Endothelial cell of umbilical vein (primary cell): Measurements from ENCODE around the gene GABARAPL1. TPM values are rescaled to one million over a fixed set of nuclear protein-coding genes. Genes with fewer than 3 reads are reported as not detected.

ENCODE experiments used
- BruUV-seq: library from RNA; stranded (reverse); fragments of 400-500 nt; replicated peaks from 2 replicates; lab custom pipeline; 2021; lab: Mats Ljungman, UMichigan
- CTCF ChIA-PET: fragments of 300-600, 350-600 bp; sonication (Branson Sonifier 250); formaldehyde crosslinking; loops from one replicate; lab custom pipeline; 2021; ENCODE audit warnings: antibody characterized with exemption, inconsistent platforms; lab: Charles Lee
- POLR2A ChIA-PET: fragments of 300-600, 350-600 bp; sonication (Branson Sonifier 250); formaldehyde crosslinking; loops from one replicate; lab custom pipeline; 2021; ENCODE audit warnings: antibody characterized with exemption, inconsistent platforms; lab: Charles Lee
- DNase-seq: peaks from one replicate; pipeline ENCODE4 v3.0.0-alpha.2; 2011; ENCODE audit warnings: low read depth, low spot score
- FAIRE-seq: peaks from 2 replicates; lab custom pipeline; 2011; peaks lifted over from hg19 to GRCh38; lab: Jason Lieb, UNC
- H2AFZ ChIP-seq: 2 replicates; pipeline ENCODE4 v1.6.0; 2012; ENCODE audit warnings: low read depth, low read length, control low read depth, inconsistent platforms
- H3K27ac ChIP-seq: 2 replicates; pipeline ENCODE4 v1.5.1; 2011; ENCODE audit warnings: low read depth, mild to moderate bottlenecking, control low read depth, low read length, moderate library complexity; ENCODE audit not compliant: insufficient read depth
- H3K27me3 ChIP-seq, 2 experiments: 2 replicates each; pipeline versions ENCODE4 v1.6.0 to v1.6.1; 2011; ENCODE audit warnings: low read length in 2 of 2, mixed read lengths in 1 of 2; ENCODE audit not compliant: control insufficient read depth in 2 of 2, insufficient read depth in 2 of 2
- H3K36me3 ChIP-seq, 2 experiments: 2 replicates in 1 of 2; 3 replicates in 1 of 2; pipeline ENCODE4 v1.5.1; 2011; ENCODE audit warnings: low read length in 2 of 2, mild to moderate bottlenecking in 1 of 2, moderate library complexity in 1 of 2; ENCODE audit not compliant: control insufficient read depth in 2 of 2, insufficient read depth in 2 of 2; ENCODE audit errors: extremely low read depth in 1 of 2
- H3K4me1 ChIP-seq: 3 replicates; pipeline ENCODE4 v1.5.1; 2011; ENCODE audit warnings: mild to moderate bottlenecking, low read length; ENCODE audit not compliant: control insufficient read depth, insufficient read depth; ENCODE audit errors: extremely low read depth
- H3K4me2 ChIP-seq: 2 replicates; pipeline ENCODE4 v1.6.1; 2011; ENCODE audit warnings: low read length, control low read depth, mixed read lengths; ENCODE audit not compliant: insufficient read depth
- H3K4me3 ChIP-seq, 3 experiments: fragments of 200-600 bp in 1 of 3; sonication (generic), shearing (Covaris generic) in 1 of 3; replicated peaks in 1 of 3; 2 replicates each; pipeline ENCODE4 v1.5.1; 2011 to 2016; ENCODE audit warnings: control low read depth in 3 of 3, low read length in 3 of 3, mild to moderate bottlenecking in 2 of 3, inconsistent platforms in 1 of 3, low read depth in 1 of 3, moderate library complexity in 1 of 3; ENCODE audit not compliant: insufficient read depth in 1 of 3
- H3K79me2 ChIP-seq: 2 replicates; pipeline ENCODE4 v1.6.0; 2012; ENCODE audit warnings: low read length, inconsistent platforms; ENCODE audit not compliant: control insufficient read depth, insufficient read depth
- H3K9ac ChIP-seq: replicated peaks from 2 replicates; pipeline ENCODE3; 2011; ENCODE audit warnings: low read length, control low read depth; ENCODE audit not compliant: insufficient read depth; ENCODE audit errors: extremely low read depth
- H3K9me1 ChIP-seq: replicated peaks from 3 replicates; pipeline ENCODE4 v1.6.0; 2011; ENCODE audit warnings: mild to moderate bottlenecking, low read length; ENCODE audit not compliant: control insufficient read depth, insufficient read depth; ENCODE audit errors: extremely low read depth
- H3K9me3 ChIP-seq: replicated peaks from 2 replicates; pipeline ENCODE4 v1.5.1; 2012; ENCODE audit warnings: low read length, inconsistent platforms; ENCODE audit not compliant: control insufficient read depth, insufficient read depth
- H4K20me1 ChIP-seq: replicated peaks from 2 replicates; pipeline ENCODE3; 2011; ENCODE audit warnings: mild to moderate bottlenecking, low read length; ENCODE audit not compliant: control insufficient read depth, insufficient read depth; ENCODE audit errors: extremely low read depth
- EZH2 ChIP-seq: IDR thresholded peaks from 2 replicates; pipeline ENCODE4 v1.6.1; 2012; ENCODE audit warnings: borderline replicate concordance, low read depth, mild to moderate bottlenecking, moderate library complexity, low read length, inconsistent platforms; ENCODE audit not compliant: severe bottlenecking
- FOS ChIP-seq: IDR thresholded peaks from 2 replicates; pipeline ENCODE4 v1.6.1; 2011; ENCODE audit warnings: mild to moderate bottlenecking, low read length, moderate library complexity, borderline replicate concordance; ENCODE audit not compliant: insufficient read depth
- GATA2 ChIP-seq: IDR thresholded peaks from 2 replicates; pipeline ENCODE4 v1.7.0; 2011; ENCODE audit warnings: low read depth, mild to moderate bottlenecking, moderate library complexity, mixed read lengths, low read length; ENCODE audit not compliant: insufficient read length, insufficient read depth
- JUN ChIP-seq: IDR thresholded peaks from 2 replicates; pipeline ENCODE4 v1.6.1; 2011; ENCODE audit warnings: borderline replicate concordance, low read depth; ENCODE audit not compliant: insufficient read length, insufficient read depth
- MAX ChIP-seq: IDR thresholded peaks from 2 replicates; pipeline ENCODE4 v1.6.1; 2011; ENCODE audit not compliant: insufficient read depth, insufficient read length
- MYC ChIP-seq: IDR thresholded peaks from one replicate; pipeline ENCODE4 v1.6.1; 2011; ENCODE audit warnings: mild to moderate bottlenecking, low read depth, low read length
- POLR2A ChIP-seq: IDR thresholded peaks from 2 replicates; pipeline ENCODE4 v1.6.1; 2012; ENCODE audit warnings: low read depth, mild to moderate bottlenecking, control low read depth, low read length
- POLR2AphosphoS5 ChIP-seq: IDR thresholded peaks from 2 replicates; pipeline ENCODE4 v1.6.1; 2012; ENCODE audit warnings: low read depth, mild to moderate bottlenecking, control low read depth, low read length, moderate library complexity; ENCODE audit not compliant: insufficient read depth
- dilution Hi-C: fragments of 300-500 bp; cut with MboI; formaldehyde crosslinking; loops from one replicate; pipeline ENCODE4 v1.15.0; 2019; ENCODE audit warnings: low sequenced_read_pairs; ENCODE audit not compliant: extremely low pct_ligation_motif_present
- intact Hi-C: fragments of 100-400 bp; cut with micrococcal nuclease; formaldehyde crosslinking; loops from one replicate; pipeline ENCODE4 v1.10.0; 2022
- polyA plus RNA-seq, 4 experiments: library from polyadenylated mRNA; depleted of rRNA in 3 of 4; stranded (reverse) in 3 of 4; unstranded in 1 of 4; fragments of >200 nt; gene quantifications; 2 replicates each; pipeline versions ENCODE4 v1.2.1 to v1.2.3, GENCODE V29; 2011 to 2012; ENCODE audit warnings: missing spikeins in 1 of 4
- total RNA-seq: library from RNA; stranded (reverse); gene quantifications from 2 replicates; pipeline ENCODE4 v1.2.3, GENCODE V29; 2021
- TF ChIP-seq, protein P1 (sequence below), 2 donors: IDR thresholded peaks; 1 replicate in 1 of 2; 2 replicates in 1 of 2; pipeline ENCODE4 v1.5.1; 2011; ENCODE audit warnings: low read length in 2 of 2, mild to moderate bottlenecking in 2 of 2, moderate library complexity in 2 of 2, control low read depth in 1 of 2, inconsistent platforms in 1 of 2, low read depth in 1 of 2; ENCODE audit not compliant: insufficient read depth in 1 of 2; ENCODE audit errors: extremely low read depth in 1 of 2

GABARAPL1 gene
- total and polyA plus RNA-seq, 2 donors (not counting 3 experiments of a cell fraction or from before 2014, with no cell fraction given): 59.4 to 65.6 TPM

- dilution Hi-C loops: no loop called here
Observed at GRCh38 chr12:10220398-10221077, 7.9 kb downstream of the GABARAPL1 start.

More at GRCh38 chr12:10220398-10221077, 7.9 kb downstream of the GABARAPL1 start:
- intact Hi-C loops: no loop called here
- peak; percentile 21 for TF ChIP-seq JUN
- TF ChIP-seq MAX: no peak
- peak; percentile 63 for TF ChIP-seq GATA2
- TF ChIP-seq, protein P1, sequence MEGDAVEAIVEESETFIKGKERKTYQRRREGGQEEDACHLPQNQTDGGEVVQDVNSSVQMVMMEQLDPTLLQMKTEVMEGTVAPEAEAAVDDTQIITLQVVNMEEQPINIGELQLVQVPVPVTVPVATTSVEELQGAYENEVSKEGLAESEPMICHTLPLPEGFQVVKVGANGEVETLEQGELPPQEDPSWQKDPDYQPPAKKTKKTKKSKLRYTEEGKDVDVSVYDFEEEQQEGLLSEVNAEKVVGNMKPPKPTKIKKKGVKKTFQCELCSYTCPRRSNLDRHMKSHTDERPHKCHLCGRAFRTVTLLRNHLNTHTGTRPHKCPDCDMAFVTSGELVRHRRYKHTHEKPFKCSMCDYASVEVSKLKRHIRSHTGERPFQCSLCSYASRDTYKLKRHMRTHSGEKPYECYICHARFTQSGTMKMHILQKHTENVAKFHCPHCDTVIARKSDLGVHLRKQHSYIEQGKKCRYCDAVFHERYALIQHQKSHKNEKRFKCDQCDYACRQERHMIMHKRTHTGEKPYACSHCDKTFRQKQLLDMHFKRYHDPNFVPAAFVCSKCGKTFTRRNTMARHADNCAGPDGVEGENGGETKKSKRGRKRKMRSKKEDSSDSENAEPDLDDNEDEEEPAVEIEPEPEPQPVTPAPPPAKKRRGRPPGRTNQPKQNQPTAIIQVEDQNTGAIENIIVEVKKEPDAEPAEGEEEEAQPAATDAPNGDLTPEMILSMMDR (IDR thresholded peaks at IDR 0.05; ENCODE audit: extremely low read depth in 1 of 2, insufficient read depth in 1 of 2, low read depth in 1 of 2, low read length in 2 of 2): no peak
- no peak for TF ChIP-seq POLR2A
- TF ChIP-seq POLR2AphosphoS5: no peak
- TF ChIP-seq EZH2: no peak
- TF ChIP-seq FOS: no peak
- TF ChIP-seq MYC: no peak
- FAIRE-seq: peak; percentile 76
- peaks cover 13% of the 10 kb centered on the region for H3K4me1 ChIP-seq
- H2AFZ ChIP-seq: no peak overlapping the region
- no peaks in the 10 kb centered on the region for H3K9me1 ChIP-seq
- H3K9ac ChIP-seq: peak overlapping the region; percentile 20
- ChIA-PET POLR2A (interaction anchor here (1.1 kb wide), 1 partner anchor 8 kb away, joined by 3 read pairs; no protein-coding TSS in a partner anchor), CTCF (interaction anchor here (1.7 kb wide), 1 partner anchor 67 kb away, joined by 6 read pairs; no protein-coding TSS in a partner anchor)
- no TSS peak for BruUV-seq
- H3K36me3 ChIP-seq: peaks cover 32 to 34% of the 10 kb centered on the region in 2 experiments
- H3K4me3 ChIP-seq: no peak overlapping the region
- H3K27me3 ChIP-seq: no peaks in the 10 kb centered on the region
- no peaks in the 10 kb centered on the region for H3K9me3 ChIP-seq
- no peaks in the 10 kb centered on the region for H4K20me1 ChIP-seq
- peak overlapping the region; percentile 40 for H3K4me2 ChIP-seq
- peaks cover 10% of the 10 kb centered on the region for H3K79me2 ChIP-seq
- DNase-seq: peak; percentile 94
- H3K27ac ChIP-seq: peak overlapping the region; percentile 62
